Stomach (tissue), 4 donors: ENCODE measurements around the gene SPDEF.

Experiments
- CTCF ChIP-seq, 7 experiments: fragments of 450-650 bp in 4 of 7; fragments of 200-600 bp in 3 of 7; sonication (generic) in 3 of 7; IDR thresholded peaks; one replicate each; pipeline ENCODE4 v1.5.1; 2016 to 2019; ENCODE audit warnings: antibody characterized with exemption in 7 of 7, control low read depth in 2 of 7, mild to moderate bottlenecking in 1 of 7
- POLR2A ChIP-seq, 4 donors: fragments of 450-650 bp; IDR thresholded peaks; one replicate each; pipeline ENCODE4 v1.6.1; 2016; ENCODE audit warnings: antibody characterized with exemption in 4 of 4, control low read depth in 2 of 4, mild to moderate bottlenecking in 1 of 4, moderate library complexity in 1 of 4
- POLR2AphosphoS5 ChIP-seq, 3 donors: sonication (generic); formaldehyde crosslinking; IDR thresholded peaks; one replicate each; pipeline ENCODE4 v1.6.1; 2016; ENCODE audit warnings: antibody characterized with exemption in 3 of 3

DNA sequence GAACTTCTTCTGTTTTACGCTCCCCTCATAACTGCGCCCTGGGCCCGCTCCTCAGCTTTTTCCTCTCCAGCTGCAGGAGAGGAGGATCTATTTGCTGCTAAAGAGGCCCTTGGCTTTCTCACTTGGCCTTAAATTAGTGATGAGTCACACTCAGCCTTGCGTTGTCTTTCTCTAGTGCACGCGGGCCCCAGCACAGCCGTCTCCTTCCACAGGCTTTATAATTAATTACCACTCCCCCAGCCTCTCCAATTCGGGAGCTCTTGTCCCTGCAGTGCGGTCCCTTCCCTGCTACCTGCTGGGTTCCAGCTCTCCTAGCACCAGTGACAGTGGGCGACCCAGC, 65.1 kb downstream of the SPDEF start:
- TF ChIP-seq CTCF (IDR thresholded peaks at IDR 0.05): no peak
- TF ChIP-seq POLR2AphosphoS5 (IDR thresholded peaks at IDR 0.05): no peak
- TF ChIP-seq POLR2A (IDR thresholded peaks at IDR 0.05): no peak
